MG63 (cell line): Measurements from ENCODE around the gene MIA3. TPM values are rescaled to one million over a fixed set of nuclear protein-coding genes. Genes with fewer than 3 reads are reported as not detected.

Experiments used
- DNase-seq: peaks from one replicate; pipeline ENCODE4 v3.0.0-alpha.2; 2020
- H3K27me3 ChIP-seq: fragments of 250-450 bp; sonication (Bioruptor Pico); 2 replicates; pipeline ENCODE4 v1.5.1; 2020; ENCODE audit warnings: mild to moderate bottlenecking, moderate library complexity
- H3K36me3 ChIP-seq: fragments of 250-450 bp; sonication (Bioruptor Pico); 2 replicates; pipeline ENCODE4 v1.5.1; 2020; ENCODE audit warnings: mild to moderate bottlenecking, moderate library complexity
- H3K4me3 ChIP-seq: fragments of 250-450 bp; sonication (Bioruptor Pico); 2 replicates; pipeline ENCODE4 v1.5.1; 2020; ENCODE audit warnings: mild to moderate bottlenecking, moderate library complexity
- H3K9me3 ChIP-seq: fragments of 250-450 bp; sonication (Bioruptor Pico); 2 replicates; pipeline ENCODE4 v1.5.1; 2020; ENCODE audit warnings: mild to moderate bottlenecking, moderate library complexity
- total RNA-seq: library from RNA; depleted of rRNA; stranded (reverse); fragments of >200 nt; shearing (Covaris generic); gene quantifications from 2 replicates; pipeline ENCODE4 v1.2.3, GENCODE V29; 2014; ENCODE audit warnings: low replicate concordance; rRNA removed

Gene MIA3
- total RNA-seq, 1 experiment from 2014 or later = 18.2 TPM

DNA sequence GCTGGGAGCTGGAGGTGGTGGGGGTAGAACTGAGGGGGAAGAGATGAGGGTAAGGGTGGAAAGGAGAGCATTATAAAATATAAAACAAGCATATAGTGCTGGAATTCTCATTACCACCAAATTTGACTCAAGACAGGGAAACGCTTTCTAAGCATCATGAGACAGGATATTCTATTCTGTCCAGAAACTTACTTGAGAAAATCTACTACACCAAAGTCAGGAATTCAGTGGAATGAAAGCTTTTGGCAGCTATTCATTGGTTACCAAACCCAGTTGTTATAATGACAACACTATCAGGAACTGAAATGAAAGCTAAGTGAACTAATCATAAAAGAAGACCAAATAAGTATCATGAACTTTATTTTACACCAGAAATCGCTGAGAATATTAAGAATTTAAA lies 79.9 kb downstream of the MIA3 start:
- Histone ChIP-seq H3K36me3 (peaks cover 46% of the 10 kb centered on the region), H3K9me3 (no peaks in the 10 kb centered on the region), H3K4me3 (no peak overlapping the region), H3K27me3 (no peaks in the 10 kb centered on the region)
- DNase-seq = no peak

DNA sequence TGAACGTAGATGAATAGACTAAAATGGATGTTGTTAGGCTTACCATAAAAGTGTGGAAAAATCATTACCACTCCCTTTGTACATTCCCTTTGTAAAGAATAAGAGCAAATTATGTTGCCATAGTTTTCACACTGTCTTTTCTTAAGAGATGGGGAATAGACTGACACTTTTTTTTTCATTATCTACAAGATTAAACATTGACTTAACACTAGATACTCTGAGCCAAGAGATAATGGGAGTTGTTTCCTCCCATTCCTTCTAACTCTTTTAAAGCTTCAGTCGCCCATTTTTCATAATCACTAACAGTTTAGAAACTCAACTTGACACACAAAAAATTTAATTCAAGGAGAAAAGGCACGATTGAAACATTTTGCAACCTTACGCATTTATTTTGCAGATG lies 84.3 kb downstream of the MIA3 start:
- DNase-seq = no peak
- H3K9me3 ChIP-seq = peaks cover 3% of the 10 kb centered on the region; the same call in 1 of the 2 replicates
- no peaks in the 10 kb centered on the region for H3K27me3 ChIP-seq
- H3K4me3 ChIP-seq = no peak overlapping the region
- H3K36me3 ChIP-seq = peaks cover 63% of the 10 kb centered on the region

DNA sequence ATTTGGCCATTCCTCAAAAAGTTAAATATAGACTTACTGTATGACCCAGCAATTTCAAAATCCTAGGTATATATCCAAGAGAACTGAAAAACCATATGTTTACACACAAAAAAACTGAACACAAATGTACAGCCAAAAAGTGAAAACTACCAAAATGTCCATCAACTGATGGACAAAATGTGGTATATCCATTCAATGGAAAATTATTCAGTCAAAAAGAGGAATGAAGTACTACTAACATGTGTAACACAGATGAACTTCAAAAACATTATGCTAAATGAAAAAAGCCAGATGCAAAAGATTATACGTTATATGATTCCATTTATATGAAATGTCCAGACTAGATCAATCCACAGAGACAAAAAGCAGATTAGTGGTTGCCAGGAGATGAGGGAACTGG lies 86.4 kb downstream of the MIA3 start:
- no peak for DNase-seq
- no peak overlapping the region for H3K4me3 ChIP-seq
- H3K36me3 ChIP-seq = peaks cover 72% of the 10 kb centered on the region
- peaks cover 3% of the 10 kb centered on the region; the same call in 1 of the 2 replicates for H3K9me3 ChIP-seq
- no peaks in the 10 kb centered on the region for H3K27me3 ChIP-seq

DNA sequence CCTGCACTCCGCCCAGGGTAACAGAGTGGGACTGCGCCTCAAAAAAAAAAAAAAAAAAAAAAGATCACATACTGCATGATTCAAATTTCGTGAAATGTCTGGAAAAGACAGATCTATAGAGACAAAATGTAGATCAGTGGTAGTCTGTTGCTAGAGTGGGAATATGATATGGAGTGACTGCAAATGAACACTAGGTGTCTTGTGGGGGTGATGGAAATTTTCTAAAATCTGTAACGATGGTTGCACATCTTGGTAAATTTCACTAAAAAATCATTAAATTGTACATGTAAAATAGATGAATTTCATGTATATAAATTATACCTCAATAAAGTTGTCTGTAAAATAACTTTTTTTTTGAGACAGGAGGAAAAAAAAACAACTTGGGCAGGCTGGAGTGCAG lies 88.9 kb downstream of the MIA3 start:
- no peak for DNase-seq
- no peaks in the 10 kb centered on the region for H3K27me3 ChIP-seq
- no peak overlapping the region for H3K4me3 ChIP-seq
- peaks cover 65% of the 10 kb centered on the region for H3K36me3 ChIP-seq
- peaks cover 3% of the 10 kb centered on the region; the same call in 1 of the 2 replicates for H3K9me3 ChIP-seq

DNA sequence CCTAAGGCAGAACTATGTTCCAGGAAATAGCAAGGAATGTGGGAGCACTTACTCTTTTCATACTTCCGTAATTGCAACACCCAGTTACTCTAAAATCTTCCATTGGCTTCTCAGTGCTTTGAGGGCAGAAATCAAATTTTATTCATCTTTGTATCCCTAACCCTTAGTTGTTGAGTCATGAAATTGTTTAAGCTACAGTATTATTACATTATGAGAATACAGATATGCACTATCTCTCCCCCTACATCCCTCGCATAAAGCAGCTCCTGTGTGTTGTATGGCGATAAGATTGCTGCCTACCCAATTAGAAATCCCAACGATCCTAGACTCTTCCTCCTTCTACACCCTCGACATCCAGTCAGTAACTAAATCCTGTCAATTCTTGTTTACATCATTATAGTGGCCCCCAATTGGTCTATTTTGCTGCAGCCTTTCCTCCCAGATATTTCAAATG lies 91.8 kb downstream of the MIA3 start:
- H3K27me3 ChIP-seq = no peaks in the 10 kb centered on the region
- no peak overlapping the region; the same call in 1 of the 2 replicates for H3K4me3 ChIP-seq
- H3K9me3 ChIP-seq = peaks cover 3% of the 10 kb centered on the region; the same call in 1 of the 2 replicates
- no peak for DNase-seq
- H3K36me3 ChIP-seq = peaks cover 40% of the 10 kb centered on the region

DNA sequence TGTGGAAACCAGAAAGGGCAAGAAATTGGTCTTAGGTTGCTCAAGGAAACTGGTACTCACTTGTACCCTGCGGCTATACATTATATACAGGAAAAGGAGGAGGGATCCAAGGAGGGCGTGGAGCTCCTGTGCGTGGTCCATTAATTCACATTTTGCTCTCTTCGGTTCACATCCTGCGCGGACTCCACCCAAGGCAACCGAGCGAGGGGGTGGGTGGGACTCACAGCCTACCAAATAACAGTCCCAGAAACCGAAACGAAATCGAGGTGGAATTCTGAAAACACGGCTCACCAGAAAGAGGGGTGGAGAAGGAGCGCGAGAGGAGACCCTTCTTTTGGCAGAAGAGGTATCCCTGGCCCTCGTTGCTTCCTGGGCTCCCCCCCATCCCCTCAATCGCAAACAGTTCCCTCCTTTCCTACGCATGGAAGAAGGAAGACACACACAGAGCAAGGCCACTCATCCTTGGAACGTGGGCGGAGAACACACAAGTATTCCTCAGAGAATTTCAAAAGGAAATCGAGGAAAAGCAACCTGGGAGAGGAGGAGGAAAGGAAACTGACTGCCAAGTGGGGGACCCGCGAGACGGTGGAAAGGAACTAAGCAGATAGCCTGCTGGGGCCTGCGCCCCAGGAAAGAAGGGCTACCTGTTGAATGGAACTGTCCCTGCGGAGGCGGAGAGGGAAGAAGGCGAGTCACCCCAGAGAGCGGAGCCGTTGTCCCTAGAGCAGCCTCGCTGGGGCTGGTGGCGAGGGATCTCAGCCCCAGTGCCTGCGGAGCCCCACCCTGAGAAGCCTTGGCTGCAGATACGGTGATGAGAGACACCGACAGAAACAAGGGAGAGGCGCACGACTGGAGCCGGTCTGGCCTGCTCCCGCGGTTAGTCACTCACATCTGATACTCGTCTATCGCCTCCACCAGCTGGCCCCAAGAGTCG lies 93.7 kb downstream of the MIA3 start:
- peak; percentile 85 for DNase-seq
- Histone ChIP-seq H3K27me3 (no peaks in the 10 kb centered on the region), H3K9me3 (no peaks in the 10 kb centered on the region), H3K4me3 (peak overlapping the region; percentile 83), H3K36me3 (peaks cover 44% of the 10 kb centered on the region)

DNA sequence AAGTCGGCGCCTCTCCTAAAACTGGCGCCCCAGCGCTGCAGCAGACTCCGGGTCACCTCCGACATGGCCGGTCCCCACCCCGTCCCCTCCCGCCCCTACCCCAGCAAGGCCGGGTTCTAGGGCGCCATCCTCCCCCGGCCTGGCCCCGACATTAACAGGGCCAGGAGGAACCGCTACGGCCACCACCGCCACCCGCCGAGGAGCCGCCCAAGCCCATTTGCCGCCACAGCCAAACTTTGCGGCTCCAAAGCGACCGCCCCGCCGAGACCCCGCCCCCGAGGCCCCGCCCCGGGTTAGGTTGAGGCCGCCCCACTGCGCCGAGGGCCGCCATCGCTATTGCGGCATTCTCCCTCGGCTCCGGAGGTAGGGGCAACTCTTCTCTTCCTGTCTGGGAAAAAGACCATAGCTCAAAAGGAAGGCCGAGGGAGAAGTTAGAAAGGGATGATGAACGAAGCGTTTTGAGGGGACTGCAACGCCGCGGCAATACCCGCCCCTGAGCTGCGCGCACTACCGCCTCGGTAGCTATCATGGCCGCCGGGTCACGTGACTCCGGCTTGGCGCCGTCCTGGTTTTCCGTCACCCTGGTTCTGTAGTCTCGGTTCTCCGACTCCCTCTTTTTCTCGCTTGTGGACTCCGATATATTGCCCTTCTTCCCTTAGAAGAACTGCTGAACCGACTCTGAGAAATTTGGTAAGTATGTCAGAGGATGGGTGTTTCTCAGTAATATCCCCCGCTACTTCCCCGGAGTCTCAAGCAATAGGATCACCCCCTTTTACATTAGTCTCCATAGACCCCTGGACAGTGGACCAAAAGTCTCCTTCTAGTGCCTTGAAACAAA lies 94.6 kb downstream of the MIA3 start, which contains the start of the genes AIDA and BROX:
Gene AIDA (minus strand): TSS at position 239 of the 838 bp plus-strand sequence. CDS start 174 bp downstream, at position 65.
Gene BROX (plus strand): TSS at position 312 of the 838 bp plus-strand sequence. CDS start 3,136 bp downstream, outside the sequence.
- H3K36me3 ChIP-seq = peaks cover 50% of the 10 kb centered on the region
- peak within 1 kb of the TSS; percentile 83 for H3K4me3 ChIP-seq
- H3K27me3 ChIP-seq = no peaks in the 10 kb centered on the region
- DNase-seq = peak; percentile 95
- no peaks in the 10 kb centered on the region for H3K9me3 ChIP-seq

DNA sequence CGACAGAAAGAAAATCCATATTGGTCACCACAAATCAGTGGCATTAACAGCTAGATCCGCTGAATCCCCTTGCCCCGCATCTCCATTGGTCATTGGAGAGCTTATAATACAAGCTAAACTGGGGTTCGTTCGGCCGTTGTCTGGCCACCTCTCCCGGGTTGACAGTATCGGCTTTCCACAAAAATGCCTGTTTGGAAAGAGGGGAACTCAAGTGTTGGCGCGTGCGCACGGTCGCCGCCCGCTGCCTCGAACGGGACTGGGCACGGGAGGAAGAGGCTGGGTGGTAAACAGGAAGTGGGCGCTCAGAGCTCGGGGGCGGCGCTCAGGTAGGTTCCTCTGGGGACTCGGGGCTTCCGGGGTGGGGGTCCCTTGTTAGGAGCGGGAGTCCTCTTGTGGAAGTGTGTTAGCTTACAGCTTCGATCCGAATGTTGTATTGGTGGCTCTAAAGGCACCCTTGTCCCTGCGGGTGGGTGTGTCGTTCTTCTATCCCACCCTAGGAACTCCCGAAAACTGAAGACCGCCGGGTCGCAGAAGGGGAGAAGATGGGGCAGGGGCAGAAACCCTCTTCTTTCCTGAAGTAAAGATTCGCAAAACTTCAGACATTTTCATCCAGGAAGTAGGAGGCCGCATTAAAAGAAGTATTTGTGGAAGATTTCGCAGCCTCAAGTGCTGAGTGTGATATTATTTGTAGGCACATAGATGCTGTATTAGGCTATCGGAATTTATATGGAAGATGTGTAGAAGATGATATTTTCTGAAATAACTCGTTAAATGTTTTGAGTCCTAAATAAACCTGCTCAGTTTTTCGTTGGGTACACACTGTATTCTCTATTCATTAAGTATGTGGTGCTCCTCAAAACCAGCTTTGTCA lies 95.4 kb downstream of the MIA3 start:
- H3K4me3 ChIP-seq = peak overlapping the region; percentile 83
- peaks cover 51% of the 10 kb centered on the region for H3K36me3 ChIP-seq
- DNase-seq = peak; percentile 94
- no peaks in the 10 kb centered on the region for H3K9me3 ChIP-seq
- no peaks in the 10 kb centered on the region for H3K27me3 ChIP-seq

DNA sequence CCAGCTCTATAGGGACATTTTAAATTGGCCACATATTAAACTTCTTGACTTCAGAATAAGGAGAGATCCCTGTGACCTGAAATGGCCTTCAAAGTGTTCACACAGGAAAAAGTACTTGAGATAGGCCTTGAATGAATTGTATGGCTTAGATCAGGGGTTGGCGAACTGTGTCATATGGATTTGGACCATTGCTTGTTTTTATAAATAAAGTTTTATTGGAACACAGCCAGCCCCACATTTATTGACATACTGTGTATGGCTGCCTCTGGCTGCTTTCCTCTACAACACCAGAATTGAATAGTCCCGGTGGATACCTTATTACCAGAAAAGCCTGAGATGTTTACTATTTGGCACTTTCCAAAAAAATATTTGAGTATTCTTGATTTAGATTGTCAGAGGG lies 98.5 kb downstream of the MIA3 start:
- no peak overlapping the region for H3K4me3 ChIP-seq

More for the DNA sequence above, 98.5 kb downstream of the MIA3 start:
- DNase-seq = no peak
- Histone ChIP-seq H3K27me3 (no peaks in the 10 kb centered on the region), H3K9me3 (no peaks in the 10 kb centered on the region), H3K36me3 (peaks cover 57% of the 10 kb centered on the region)

Other genes with a start within 250 kb of the MIA3 start
- 0.84 and 1.5 TPM in 2 replicates for gene HHIPL2, start 70.0 kb upstream of the MIA3 start, total RNA-seq
- gene TAF1A, start 28.2 kb upstream of the MIA3 start, total RNA-seq = 9.7 and 17.2 TPM in 2 replicates
- 33.9 and 63.8 TPM in 2 replicates for gene AIDA, start 94.4 kb downstream of the MIA3 start, total RNA-seq
- gene BROX, start 94.5 kb downstream of the MIA3 start, total RNA-seq = 56.0 and 102 TPM in 2 replicates
- gene FAM177B, start 119.1 kb downstream of the MIA3 start, total RNA-seq = not detected in 2 replicates
- 1.8 and 2.6 TPM in 2 replicates for gene DISP1, start 196.9 kb downstream of the MIA3 start, total RNA-seq